Measurements from ENCODE around the gene HDLBP. TPM values are rescaled to one million over a fixed set of nuclear protein-coding genes. Genes with fewer than 3 reads are reported as not detected.

The HDLBP gene
- total and polyA plus RNA-seq, 10 of the 15 experiments (the other 5 are each of a cell fraction or from before 2014, with no cell fraction given) = 19.5 to 383 (median 249) TPM

DNA sequence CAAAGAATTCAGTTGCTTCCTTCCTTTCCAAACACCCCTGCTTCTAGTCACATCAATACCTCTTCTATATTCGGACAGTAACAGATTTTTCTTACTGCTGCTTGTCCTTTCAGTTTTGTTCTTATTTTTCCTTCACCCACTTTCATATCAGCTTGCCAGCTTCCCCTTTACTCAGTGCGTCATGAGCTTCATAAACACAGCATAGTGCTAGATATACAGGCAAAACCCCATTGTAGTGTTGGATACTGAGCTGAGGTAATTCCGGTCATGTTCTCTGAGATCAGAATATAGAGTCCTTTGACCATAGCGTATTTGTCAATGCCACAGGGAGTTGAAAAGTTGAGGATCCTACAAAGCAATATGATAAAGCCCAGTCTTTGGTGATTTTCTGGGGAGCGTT, 43.0 kb upstream of the HDLBP start (continued):
- TF ChIP-seq, protein P1, sequence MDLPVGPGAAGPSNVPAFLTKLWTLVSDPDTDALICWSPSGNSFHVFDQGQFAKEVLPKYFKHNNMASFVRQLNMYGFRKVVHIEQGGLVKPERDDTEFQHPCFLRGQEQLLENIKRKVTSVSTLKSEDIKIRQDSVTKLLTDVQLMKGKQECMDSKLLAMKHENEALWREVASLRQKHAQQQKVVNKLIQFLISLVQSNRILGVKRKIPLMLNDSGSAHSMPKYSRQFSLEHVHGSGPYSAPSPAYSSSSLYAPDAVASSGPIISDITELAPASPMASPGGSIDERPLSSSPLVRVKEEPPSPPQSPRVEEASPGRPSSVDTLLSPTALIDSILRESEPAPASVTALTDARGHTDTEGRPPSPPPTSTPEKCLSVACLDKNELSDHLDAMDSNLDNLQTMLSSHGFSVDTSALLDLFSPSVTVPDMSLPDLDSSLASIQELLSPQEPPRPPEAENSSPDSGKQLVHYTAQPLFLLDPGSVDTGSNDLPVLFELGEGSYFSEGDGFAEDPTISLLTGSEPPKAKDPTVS (IDR thresholded peaks at IDR 0.05; ENCODE audit: low read depth, low read length) = no peak
- TF ChIP-seq POLR2AphosphoS5 (IDR thresholded peaks at IDR 0.05; ENCODE audit: low read length) (0 out of 2 replicates have a peak, but pooled peaks have one; percentile 44), ETV6 (conservative IDR thresholded peaks at IDR 0.05 in 1 of 2, IDR thresholded peaks at IDR 0.05 in 1 of 2; ENCODE audit: borderline replicate concordance in 1 of 2, low read depth in 1 of 2) (peak in 1 of 2 experiments; percentile 69; a peak in 1 of 4 replicates), TBL1XR1 (IDR thresholded peaks at IDR 0.05; ENCODE audit: low read depth, low read length) (peak; percentile 62), ZNF687 (IDR thresholded peaks at IDR 0.05) (peak; percentile 91), CBX5 (IDR thresholded peaks at IDR 0.05; ENCODE audit: low read depth) (no peak), EED (IDR thresholded peaks at IDR 0.05; ENCODE audit: low read depth) (peak; percentile 52; the same call in 1 of the 2 replicates), NR2F1 (conservative IDR thresholded peaks at IDR 0.05) (no peak), SUZ12 (IDR thresholded peaks at IDR 0.05; ENCODE audit: unreplicated experiment) (no peak), WRNIP1 (IDR thresholded peaks at IDR 0.05; ENCODE audit: borderline replicate concordance, low read depth, low read length) (0 out of 2 replicates have a peak, but pooled peaks have one; percentile 70), MEF2B (IDR thresholded peaks at IDR 0.05; ENCODE audit: partially characterized antibody, poor library complexity, severe bottlenecking) (peak; percentile 52), PKNOX1 (IDR thresholded peaks at IDR 0.05) (peak; percentile 64), NBN (IDR thresholded peaks at IDR 0.05) (peak; percentile 89), POU2F2 (IDR thresholded peaks at IDR 0.05; ENCODE audit: borderline replicate concordance, low read depth, low read length) (no peak), KAT2A (conservative IDR thresholded peaks at IDR 0.05; ENCODE audit: control insufficient read depth, low read depth, low read length) (no peak), FOXK2 (IDR thresholded peaks at IDR 0.05) (peak; percentile 22), SMC3 (IDR thresholded peaks at IDR 0.05; ENCODE audit: borderline replicate concordance, low read length) (peak; percentile 22; the same call in 1 of the 2 replicates)
- TF ChIP-seq, protein P2, sequence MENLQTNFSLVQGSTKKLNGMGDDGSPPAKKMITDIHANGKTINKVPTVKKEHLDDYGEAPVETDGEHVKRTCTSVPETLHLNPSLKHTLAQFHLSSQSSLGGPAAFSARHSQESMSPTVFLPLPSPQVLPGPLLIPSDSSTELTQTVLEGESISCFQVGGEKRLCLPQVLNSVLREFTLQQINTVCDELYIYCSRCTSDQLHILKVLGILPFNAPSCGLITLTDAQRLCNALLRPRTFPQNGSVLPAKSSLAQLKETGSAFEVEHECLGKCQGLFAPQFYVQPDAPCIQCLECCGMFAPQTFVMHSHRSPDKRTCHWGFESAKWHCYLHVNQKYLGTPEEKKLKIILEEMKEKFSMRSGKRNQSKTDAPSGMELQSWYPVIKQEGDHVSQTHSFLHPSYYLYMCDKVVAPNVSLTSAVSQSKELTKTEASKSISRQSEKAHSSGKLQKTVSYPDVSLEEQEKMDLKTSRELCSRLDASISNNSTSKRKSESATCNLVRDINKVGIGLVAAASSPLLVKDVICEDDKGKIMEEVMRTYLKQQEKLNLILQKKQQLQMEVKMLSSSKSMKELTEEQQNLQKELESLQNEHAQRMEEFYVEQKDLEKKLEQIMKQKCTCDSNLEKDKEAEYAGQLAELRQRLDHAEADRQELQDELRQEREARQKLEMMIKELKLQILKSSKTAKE (IDR thresholded peaks at IDR 0.05; ENCODE audit: low read depth, poor library complexity, severe bottlenecking) = peak; percentile 34

All from GM12878 (cell line).